Gastroesophageal sphincter (tissue), 4 donors: ENCODE data around the gene SV2B. TPM values are rescaled to one million over a fixed set of nuclear protein-coding genes. Genes with fewer than 3 reads are reported as not detected.

Experiments
- ATAC-seq: fragments of 150-250 bp; one replicate; pipeline ENCODE4 v1.9.1; 2016; ENCODE audit warnings: mild to moderate bottlenecking, moderate library complexity
- H3K27ac ChIP-seq, 4 donors: fragments of 200-600 bp; sonication (generic) in 3 of 4; 1 replicate in 3 of 4; 2 replicates in 1 of 4; pipeline ENCODE4 v1.5.1; 2016 to 2019
- H3K27me3 ChIP-seq: fragments of 200-600 bp; sonication (generic); one replicate; pipeline ENCODE4 v1.5.1; 2019
- H3K36me3 ChIP-seq, 2 donors: fragments of 200-600 bp; sonication (generic); one replicate each; pipeline ENCODE4 v1.5.1; 2019; ENCODE audit warnings: control low read depth in 1 of 2
- H3K4me1 ChIP-seq, 3 donors: fragments of 200-600 bp; sonication (generic); 1 replicate in 2 of 3; 2 replicates in 1 of 3; pipeline ENCODE4 v1.5.1; 2016 to 2019; ENCODE audit warnings: control low read depth in 2 of 3
- H3K4me3 ChIP-seq, 2 donors: fragments of 200-600 bp; sonication (generic); one replicate each; pipeline ENCODE4 v1.5.1; 2019; ENCODE audit warnings: mild to moderate bottlenecking in 1 of 2, moderate library complexity in 1 of 2
- H3K9me3 ChIP-seq, 3 donors: fragments of 200-600 bp; sonication (generic); one replicate each; pipeline ENCODE4 v1.5.1; 2017 to 2019; ENCODE audit warnings: control low read depth in 2 of 3
- CTCF ChIP-seq, 4 experiments: fragments of 200-600 bp in 2 of 4; fragments of 450-650 bp in 2 of 4; sonication (generic) in 1 of 4; IDR thresholded peaks; one replicate each; pipeline ENCODE4 v1.5.1; 2017 to 2019; ENCODE audit warnings: antibody characterized with exemption in 4 of 4, mild to moderate bottlenecking in 2 of 4, moderate library complexity in 2 of 4
- EP300 ChIP-seq: sonication (generic); formaldehyde crosslinking; IDR thresholded peaks from one replicate; pipeline ENCODE4 v1.6.1; 2017; ENCODE audit warnings: antibody characterized with exemption, mild to moderate bottlenecking
- POLR2A ChIP-seq, 2 donors: fragments of 450-650 bp; IDR thresholded peaks; one replicate each; pipeline ENCODE4 v1.6.1; 2017; ENCODE audit warnings: antibody characterized with exemption in 2 of 2, mild to moderate bottlenecking in 2 of 2, moderate library complexity in 1 of 2
- POLR2AphosphoS5 ChIP-seq: sonication (generic); formaldehyde crosslinking; IDR thresholded peaks from one replicate; pipeline ENCODE4 v1.6.1; 2017; ENCODE audit warnings: antibody characterized with exemption
- WGBS, 2 donors: methylation state at CpG; one replicate each; pipeline ENCODE4 v1.1.5; 2018; ENCODE audit warnings: low coverage in 1 of 2; 5-methylcytosine and 5-hydroxymethylcytosine counted together
- total RNA-seq, 4 donors: library from RNA; depleted of rRNA; stranded (reverse); fragments of >200 nt; gene quantifications; one replicate each; pipeline ENCODE4 v1.1.0, GENCODE V29; 2016

SV2B gene
- total RNA-seq, 4 donors from 2014 or later = 0.16 to 4.1 (median 1.1) TPM

GRCh38 chr15:91126080-91126479 is 26.0 kb downstream of the SV2B start:
- Histone ChIP-seq H3K4me1 (no peaks in the 10 kb centered on the region), H3K4me3 (no peak overlapping the region), H3K36me3 (no peaks in the 10 kb centered on the region), H3K9me3 (no peaks in the 10 kb centered on the region), H3K27me3 (peaks cover 44% of the 10 kb centered on the region), H3K27ac (no peak overlapping the region)
- ATAC-seq = no peak
- TF ChIP-seq POLR2A (IDR thresholded peaks at IDR 0.05) = no peak
- no peak for TF ChIP-seq CTCF (IDR thresholded peaks at IDR 0.05)
- no peak for TF ChIP-seq POLR2AphosphoS5
- no peak for TF ChIP-seq EP300

DNA sequence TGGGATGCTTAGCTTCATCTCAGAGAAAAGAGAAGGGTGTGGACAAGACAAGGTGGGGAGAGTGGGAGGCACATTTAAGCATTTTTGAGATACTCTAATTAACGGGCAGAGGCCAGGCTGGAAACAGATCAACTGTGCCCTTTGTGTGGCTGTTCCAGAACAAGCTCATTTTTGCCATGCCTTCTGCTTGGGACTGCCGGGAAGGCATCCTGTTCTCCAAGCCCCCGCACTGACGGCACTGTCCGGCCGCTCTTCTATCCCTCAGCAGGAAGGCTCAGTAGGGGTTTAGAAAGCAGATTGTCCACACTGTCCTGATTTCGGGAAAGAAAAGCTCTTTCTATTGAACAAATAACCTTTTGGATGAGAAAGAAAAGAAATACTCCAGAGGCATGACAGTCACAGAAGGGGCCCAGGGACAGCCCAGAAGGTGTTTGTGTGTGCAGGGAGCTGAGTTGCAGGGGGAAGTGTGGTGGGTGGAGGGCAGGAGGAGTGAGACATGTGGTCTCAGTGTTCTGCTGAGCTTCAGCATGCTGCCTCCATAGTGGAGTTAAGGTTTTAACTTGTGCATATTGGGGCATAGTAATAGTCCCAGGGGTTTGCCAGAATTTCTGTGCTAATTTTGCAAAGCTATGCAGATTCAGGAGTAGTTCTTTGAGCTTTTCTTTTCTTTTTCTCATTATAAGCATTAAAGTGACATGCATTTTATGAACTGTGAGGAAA is 27.3 kb downstream of the SV2B start:
- Histone ChIP-seq H3K27me3 (peaks cover 46% of the 10 kb centered on the region), H3K4me1 (no peaks in the 10 kb centered on the region), H3K9me3 (no peaks in the 10 kb centered on the region), H3K27ac (no peak overlapping the region), H3K36me3 (no peaks in the 10 kb centered on the region), H3K4me3 (no peak overlapping the region)
- TF ChIP-seq POLR2AphosphoS5 (no peak), CTCF (IDR thresholded peaks at IDR 0.05) (no peak), POLR2A (IDR thresholded peaks at IDR 0.05) (no peak), EP300 (no peak)
- ATAC-seq = no peak
- 29% methylated on average over 3 of the region's 7 CpGs; no CpG with 5 or more reads in 1 of the 2 donors for WGBS, 2 donors

- Histone ChIP-seq H3K4me1 (no peaks in the 10 kb centered on the region), H3K27me3 (peaks cover 39% of the 10 kb centered on the region), H3K4me3 (no peak overlapping the region), H3K36me3 (no peaks in the 10 kb centered on the region), H3K27ac (no peak overlapping the region), H3K9me3 (no peaks in the 10 kb centered on the region)
- TF ChIP-seq CTCF (IDR thresholded peaks at IDR 0.05) = no peak
- no peak for TF ChIP-seq POLR2AphosphoS5
- TF ChIP-seq POLR2A (IDR thresholded peaks at IDR 0.05) = no peak
- no peak for TF ChIP-seq EP300
- ATAC-seq = no peak
- WGBS, 2 donors = 64 to 80% methylated on average over 4 of the region's 4 CpGs
Measured at GRCh38 chr15:91128016-91128415, 28.0 kb downstream of the SV2B start.

DNA sequence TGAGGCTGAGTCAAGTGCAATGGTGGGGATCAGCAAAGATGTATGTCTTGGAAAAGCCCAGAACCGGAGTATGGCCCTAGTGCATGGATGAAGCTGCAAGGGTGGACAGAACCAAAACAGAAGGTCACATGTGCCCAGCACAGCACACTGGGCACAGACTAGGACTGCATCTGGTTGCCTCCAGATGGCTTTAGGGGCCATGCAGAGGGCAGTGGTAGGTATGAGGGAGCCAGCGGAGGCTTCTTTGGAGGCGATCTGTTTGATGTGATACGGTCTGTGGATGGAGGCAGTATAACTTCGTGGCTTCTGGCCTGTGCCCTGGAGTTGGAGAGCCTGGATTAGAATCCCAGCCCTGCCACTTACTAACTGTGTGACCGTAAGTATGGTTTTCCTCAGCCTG is 29.4 kb downstream of the SV2B start:
- no peak for TF ChIP-seq POLR2A (IDR thresholded peaks at IDR 0.05)
- no peak for TF ChIP-seq CTCF (IDR thresholded peaks at IDR 0.05)
- no peak for TF ChIP-seq POLR2AphosphoS5
- TF ChIP-seq EP300 = no peak
- H3K9me3 ChIP-seq = no peaks in the 10 kb centered on the region
- H3K27me3 ChIP-seq = peaks cover 37% of the 10 kb centered on the region
- no peak overlapping the region for H3K4me3 ChIP-seq
- no peaks in the 10 kb centered on the region for H3K36me3 ChIP-seq
- H3K4me1 ChIP-seq = no peaks in the 10 kb centered on the region
- no peak for ATAC-seq
- WGBS, 2 donors = 91 to 92% methylated on average over 6 of the region's 6 CpGs
- H3K27ac ChIP-seq = no peak overlapping the region

- no peaks in the 10 kb centered on the region for H3K4me1 ChIP-seq
- TF ChIP-seq EP300 = no peak
- no peak for TF ChIP-seq POLR2AphosphoS5
- 83% methylated on average over 1 to 7 of the region's 7 CpGs for WGBS, 2 donors
- ATAC-seq = no peak
- no peak overlapping the region for H3K27ac ChIP-seq
- H3K36me3 ChIP-seq = no peaks in the 10 kb centered on the region
- no peaks in the 10 kb centered on the region for H3K9me3 ChIP-seq
- no peak overlapping the region for H3K4me3 ChIP-seq
- H3K27me3 ChIP-seq = peaks cover 31% of the 10 kb centered on the region
Measured at GRCh38 chr15:91132079-91132478, 32.0 kb downstream of the SV2B start.
